ENCODE data around the gene HM13. TPM values are rescaled to one million over a fixed set of nuclear protein-coding genes. Genes with fewer than 3 reads are reported as not detected.
"Not testable (repeated sequence)": the region's sequence is repeated elsewhere in the genome, so short reads cannot be mapped to it uniquely, and the experiment has no call there.

The HM13 gene
- total and polyA plus RNA-seq, 2 of the 4 experiments (the other 2 are of a cell fraction): 53.2 to 203 TPM

GRCh38 chr20:31502884-31503673, 11.2 kb upstream of the HM13 start:
- H4K5ac ChIP-seq (ENCODE audit: low read depth, low read length); H4K91ac ChIP-seq (ENCODE audit: insufficient read depth, low read depth, low read length); H3K4ac ChIP-seq (ENCODE audit: low read depth, low read length); H3K4me1 ChIP-seq (ENCODE audit: control insufficient read depth, insufficient read depth, low read length); H2BK120ac ChIP-seq (ENCODE audit: low read depth, low read length); H2BK15ac ChIP-seq (ENCODE audit: low read depth, low read length); H3K36me3 ChIP-seq (ENCODE audit: control insufficient read depth, insufficient read depth, low read length); H3K56ac ChIP-seq (ENCODE audit: extremely low read depth, insufficient read depth, low read length); H4K20me1 ChIP-seq (ENCODE audit: insufficient read depth, low read length); H3K9ac ChIP-seq (ENCODE audit: low read depth, low read length); H2BK5ac ChIP-seq (ENCODE audit: low read depth, low read length, poor library complexity, severe bottlenecking); H4K8ac ChIP-seq (ENCODE audit: low read depth in 2 of 2, low read length in 2 of 2); dilution Hi-C loops (cut with HindIII; ENCODE audit: low sequenced_read_pairs, unreplicated experiment); H3K27me3 ChIP-seq (ENCODE audit: control insufficient read depth, insufficient read depth, low read length); H2BK20ac ChIP-seq (ENCODE audit: low read depth, low read length); H3K4me2 ChIP-seq (ENCODE audit: low read depth, low read length); BruUV-seq (replicated peaks); H3K79me1 ChIP-seq (ENCODE audit: low read depth in 1 of 2, low read length in 2 of 2); H3K23ac ChIP-seq (ENCODE audit: low read depth, low read length); H3K9me3 ChIP-seq (ENCODE audit: control insufficient read depth, insufficient read depth, low read length); H3K14ac ChIP-seq (replicated peaks; ENCODE audit: low read depth, low read length); H3K9me1 ChIP-seq (ENCODE audit: insufficient read depth, low read length); H3K27ac ChIP-seq (ENCODE audit: insufficient read depth, low read length); H3K18ac ChIP-seq (ENCODE audit: low read depth, low read length); H2AK9ac ChIP-seq (replicated peaks; ENCODE audit: low read depth, low read length, poor library complexity); H3K4me3 ChIP-seq (ENCODE audit: insufficient read depth, low read depth, low read length); H2AK5ac ChIP-seq (ENCODE audit: low read depth, low read length): not testable (repeated sequence)
- peak; percentile 63 for DNase-seq
- ATAC-seq (ENCODE audit: low read depth): peak; percentile 99
- 38% methylated on average over 9 of the region's 20 CpGs; no CpG with 5 or more reads in 1 of the 2 experiments for WGBS, 2 experiments (ENCODE audit: extremely low coverage in 2 of 2, insufficient read length in 1 of 2)
- ChIA-PET CTCF (interaction anchor here (0.5 to 1.6 kb wide), 12 partner anchors 13 to 90 kb away, joined by 3 to 13 read pairs (median 4); no protein-coding TSS in a partner anchor), POLR2A (ENCODE audit: unreplicated experiment) (interaction anchor here (0.5 kb wide), 1 partner anchor 130 kb away, joined by 3 read pairs; no protein-coding TSS in a partner anchor)
- intact Hi-C loops (cut with micrococcal nuclease) (loop anchor here (1.0 kb wide), 3 partner anchors 42 to 190 kb away; no protein-coding TSS in a partner anchor), in situ Hi-C loops (cut with MboI; ENCODE audit: low sequenced_read_pairs) (loop anchor here (5.0 kb wide), 1 partner anchor 41 kb away; no protein-coding TSS in a partner anchor)
- peak; percentile 85 for TF ChIP-seq CTCF (conservative IDR thresholded peaks at IDR 0.05; ENCODE audit: low read depth, low read length)
- peak; percentile 73 for TF ChIP-seq SMC3 (IDR thresholded peaks at IDR 0.05; ENCODE audit: low read depth, low read length)
- TF ChIP-seq RAD21 (IDR thresholded peaks at IDR 0.05; ENCODE audit: low read length): peak; percentile 87
- TF ChIP-seq POLR2A (IDR thresholded peaks at IDR 0.05; ENCODE audit: low read depth, low read length): 0 out of 2 replicates have a peak, but pooled peaks have one; percentile 24
- H2AFZ ChIP-seq (replicated peaks; ENCODE audit: low read length, poor library complexity): peak overlapping the region; percentile 60

Data from IMR-90 (cell line).